Mucosa of stomach (tissue), 1 donor: ENCODE data around the gene DLAT.
"Not testable (repeated sequence)": the region's sequence is repeated elsewhere in the genome, so short reads cannot be mapped to it uniquely, and the experiment has no call there.

Experiments
- H3K27me3 ChIP-seq: one replicate; pipeline ENCODE4 v1.7.0; 2013; ENCODE audit warnings: mild to moderate bottlenecking, low read length; ENCODE audit not compliant: control insufficient read depth, insufficient read depth
- H3K36me3 ChIP-seq: one replicate; pipeline ENCODE4 v1.7.0; 2013; ENCODE audit warnings: low read length; ENCODE audit not compliant: control insufficient read depth, insufficient read depth
- H3K4me1 ChIP-seq: one replicate; pipeline ENCODE4 v1.7.0; 2013; ENCODE audit warnings: mild to moderate bottlenecking, low read length; ENCODE audit not compliant: control insufficient read depth, insufficient read depth
- H3K4me3 ChIP-seq: one replicate; pipeline ENCODE4 v1.7.0; 2013; ENCODE audit warnings: low read length
- H3K9ac ChIP-seq: one replicate; pipeline ENCODE4 v1.7.0; 2013; ENCODE audit warnings: mild to moderate bottlenecking, low read length, moderate library complexity
- H3K9me3 ChIP-seq: one replicate; pipeline ENCODE4 v1.7.0; 2013; ENCODE audit warnings: mild to moderate bottlenecking, low read length, moderate library complexity; ENCODE audit not compliant: control insufficient read depth
- donor health status: Pancreatic carcinoma.

The DLAT gene

GRCh38 chr11:112073941-112074811, 49.0 kb downstream of the DLAT start, which contains the start of the genes NKAPD1 and PIH1D2:
TSS of gene NKAPD1 (plus strand) at chr11:112074299. CDS start at chr11:112075575, 1,276 bp downstream.
TSS of gene PIH1D2 (minus strand) at chr11:112074017. CDS start at chr11:112073174, 843 bp downstream.
- no peaks in the 10 kb centered on the region for H3K9me3 ChIP-seq
- H3K9ac ChIP-seq = peak within 1 kb of the TSS; percentile 94
- no peaks in the 10 kb centered on the region for H3K27me3 ChIP-seq
- H3K36me3 ChIP-seq = peaks cover 5% of the 10 kb centered on the region
- H3K4me3 ChIP-seq = peak within 1 kb of the TSS; percentile 89
- H3K4me1 ChIP-seq = peaks cover 5% of the 10 kb centered on the region

GRCh38 chr11:112082729-112083128, 57.5 kb downstream of the DLAT start:
- Histone ChIP-seq H3K4me3 (no peak overlapping the region), H3K27me3 (no peaks in the 10 kb centered on the region), H3K4me1 (peaks cover 6% of the 10 kb centered on the region), H3K36me3 (no peaks in the 10 kb centered on the region), H3K9ac (no peak overlapping the region), H3K9me3 (no peaks in the 10 kb centered on the region)

GRCh38 chr11:112085822-112086421, 60.7 kb downstream of the DLAT start:
- Histone ChIP-seq H3K4me1 (peaks cover 6% of the 10 kb centered on the region), H3K36me3 (peaks cover under 1% of the 10 kb centered on the region), H3K4me3 (peak overlapping the region; percentile 89), H3K27me3 (no peaks in the 10 kb centered on the region), H3K9ac (peak overlapping the region; percentile 93), H3K9me3 (no peaks in the 10 kb centered on the region)

GRCh38 chr11:112086422-112087191, 61.4 kb downstream of the DLAT start, which contains the start of the genes SDHD and TIMM8B:
TSS of gene SDHD (plus strand) at chr11:112086873. CDS start at chr11:112086908, 35 bp downstream.
TSS of gene TIMM8B (minus strand) at chr11:112086756. CDS start at chr11:112086723, 33 bp downstream.
- Histone ChIP-seq H3K4me1 (peaks cover 6% of the 10 kb centered on the region), H3K9me3 (no peaks in the 10 kb centered on the region), H3K36me3 (peaks cover 7% of the 10 kb centered on the region), H3K4me3 (peak within 1 kb of the TSS; percentile 89), H3K9ac (peak within 1 kb of the TSS; percentile 93), H3K27me3 (no peaks in the 10 kb centered on the region)

- Histone ChIP-seq H3K4me3 (peak overlapping the region; percentile 89), H3K36me3 (peaks cover 7% of the 10 kb centered on the region), H3K9ac (peak overlapping the region; percentile 93), H3K27me3 (no peaks in the 10 kb centered on the region), H3K4me1 (peaks cover 6% of the 10 kb centered on the region), H3K9me3 (no peaks in the 10 kb centered on the region)
Measured at GRCh38 chr11:112087212-112087611, 62.0 kb downstream of the DLAT start.

GRCh38 chr11:112095302-112095701, 70.1 kb downstream of the DLAT start:
- H3K9ac ChIP-seq, H3K36me3 ChIP-seq, H3K4me1 ChIP-seq: not testable (repeated sequence)

GRCh38 chr11:112096194-112096593, 71.0 kb downstream of the DLAT start:
- H3K9me3 ChIP-seq = no peaks in the 10 kb centered on the region
- peaks cover 4% of the 10 kb centered on the region for H3K36me3 ChIP-seq
- no peaks in the 10 kb centered on the region for H3K4me1 ChIP-seq
- no peaks in the 10 kb centered on the region for H3K27me3 ChIP-seq
- H3K9ac ChIP-seq = no peak overlapping the region
- H3K4me3 ChIP-seq = no peak overlapping the region

More at GRCh38 chr11:112095302-112095701, 70.1 kb downstream of the DLAT start:
- not testable (repeated sequence) for H3K9me3 ChIP-seq, H3K27me3 ChIP-seq, H3K4me3 ChIP-seq

GRCh38 chr11:112097734-112098528, 72.7 kb downstream of the DLAT start:
- Histone ChIP-seq H3K27me3 (no peaks in the 10 kb centered on the region), H3K9me3 (no peaks in the 10 kb centered on the region), H3K4me1 (no peaks in the 10 kb centered on the region), H3K36me3 (no peaks in the 10 kb centered on the region), H3K4me3 (no peak overlapping the region), H3K9ac (no peak overlapping the region)

- H3K9me3 ChIP-seq = no peaks in the 10 kb centered on the region
- no peaks in the 10 kb centered on the region for H3K4me1 ChIP-seq
- H3K36me3 ChIP-seq = no peaks in the 10 kb centered on the region
- H3K4me3 ChIP-seq = no peak overlapping the region
- no peaks in the 10 kb centered on the region for H3K27me3 ChIP-seq
- no peak overlapping the region for H3K9ac ChIP-seq
Measured at GRCh38 chr11:112100462-112100861, 75.3 kb downstream of the DLAT start.

GRCh38 chr11:112103446-112103845, 78.2 kb downstream of the DLAT start:
- H3K36me3 ChIP-seq = no peaks in the 10 kb centered on the region
- no peak overlapping the region for H3K4me3 ChIP-seq
- no peaks in the 10 kb centered on the region for H3K27me3 ChIP-seq
- no peaks in the 10 kb centered on the region for H3K4me1 ChIP-seq
- H3K9me3 ChIP-seq = no peaks in the 10 kb centered on the region
- H3K9ac ChIP-seq = no peak overlapping the region

GRCh38 chr11:112106070-112106469, 80.9 kb downstream of the DLAT start:
- no peak overlapping the region for H3K4me3 ChIP-seq
- no peaks in the 10 kb centered on the region for H3K4me1 ChIP-seq
- H3K27me3 ChIP-seq = no peaks in the 10 kb centered on the region
- no peaks in the 10 kb centered on the region for H3K9me3 ChIP-seq
- H3K36me3 ChIP-seq = no peaks in the 10 kb centered on the region
- no peak overlapping the region for H3K9ac ChIP-seq
